NCI-H524 treated with DMSO at 0.1 percent for 48 hours (cell line): ENCODE data around the gene ADGRD1.

ENCODE experiments used
- DNase-seq: peaks from one replicate; lab custom pipeline; 2025; lab: John Stamatoyannopoulos, UW

The ADGRD1 gene

GRCh38 chr12:131135786-131136538, 182.3 kb downstream of the ADGRD1 start:
- DNase-seq: no peak

DNA sequence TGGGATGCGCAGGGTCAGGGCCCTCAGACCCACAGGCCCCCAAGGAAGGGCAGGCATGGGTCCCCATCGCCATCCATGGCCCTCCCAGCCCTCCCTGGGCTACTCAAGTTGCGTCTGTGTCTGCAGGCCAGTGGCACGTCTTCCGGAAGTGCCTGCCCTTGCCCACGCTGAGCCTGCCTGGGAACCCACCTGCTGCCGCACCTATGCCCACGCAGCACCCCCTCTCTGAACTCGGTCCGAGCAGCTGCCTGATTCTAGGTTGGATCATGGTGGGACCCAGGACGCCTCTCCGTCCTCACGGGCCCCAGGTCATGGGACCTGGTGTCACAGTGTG, 182.8 kb downstream of the ADGRD1 start:
- DNase-seq: no peak

DNA sequence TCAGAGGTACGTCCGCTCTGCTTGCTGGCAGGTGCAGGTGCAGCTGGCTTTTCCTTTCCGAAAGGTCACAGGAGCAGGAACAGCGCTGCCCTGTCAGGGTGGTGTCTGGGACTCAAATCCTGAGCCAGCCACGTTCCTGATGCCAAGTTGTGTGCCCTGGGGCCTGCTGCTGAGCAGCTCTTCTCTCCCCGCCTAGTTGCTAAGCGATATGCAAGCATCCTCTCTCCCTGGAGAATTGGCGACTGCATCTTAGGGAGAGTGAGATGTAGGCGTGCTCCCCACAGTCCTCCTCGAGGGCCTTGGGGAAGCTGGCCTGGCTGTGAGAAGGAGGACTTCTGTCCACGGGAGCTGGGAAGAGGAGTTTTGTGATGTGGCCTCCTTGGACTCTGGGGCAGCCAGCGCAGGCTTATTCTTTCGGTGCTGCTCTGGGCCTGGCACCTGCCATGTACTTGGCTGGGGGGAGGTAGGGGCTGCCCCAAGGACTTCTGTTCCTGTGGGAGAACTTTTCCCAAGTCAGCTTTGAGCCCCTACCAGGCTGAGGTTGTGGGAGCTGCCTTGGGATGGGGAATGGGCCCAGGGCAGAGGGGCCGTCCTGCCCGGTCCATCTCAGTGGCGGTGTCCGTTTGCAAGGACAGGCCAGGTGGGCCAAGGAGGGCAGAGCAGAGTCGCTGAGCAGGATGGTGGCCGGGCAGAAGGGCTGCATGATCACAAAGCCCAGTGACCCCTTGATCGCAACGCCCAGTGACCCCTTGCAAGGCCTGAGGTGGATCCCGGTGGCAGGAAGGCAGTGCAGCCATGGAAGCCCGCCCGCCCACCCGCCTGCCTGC, 183.5 kb downstream of the ADGRD1 start:
- no peak for DNase-seq

GRCh38 chr12:131137836-131138637, 184.3 kb downstream of the ADGRD1 start:
- no peak for DNase-seq

DNA sequence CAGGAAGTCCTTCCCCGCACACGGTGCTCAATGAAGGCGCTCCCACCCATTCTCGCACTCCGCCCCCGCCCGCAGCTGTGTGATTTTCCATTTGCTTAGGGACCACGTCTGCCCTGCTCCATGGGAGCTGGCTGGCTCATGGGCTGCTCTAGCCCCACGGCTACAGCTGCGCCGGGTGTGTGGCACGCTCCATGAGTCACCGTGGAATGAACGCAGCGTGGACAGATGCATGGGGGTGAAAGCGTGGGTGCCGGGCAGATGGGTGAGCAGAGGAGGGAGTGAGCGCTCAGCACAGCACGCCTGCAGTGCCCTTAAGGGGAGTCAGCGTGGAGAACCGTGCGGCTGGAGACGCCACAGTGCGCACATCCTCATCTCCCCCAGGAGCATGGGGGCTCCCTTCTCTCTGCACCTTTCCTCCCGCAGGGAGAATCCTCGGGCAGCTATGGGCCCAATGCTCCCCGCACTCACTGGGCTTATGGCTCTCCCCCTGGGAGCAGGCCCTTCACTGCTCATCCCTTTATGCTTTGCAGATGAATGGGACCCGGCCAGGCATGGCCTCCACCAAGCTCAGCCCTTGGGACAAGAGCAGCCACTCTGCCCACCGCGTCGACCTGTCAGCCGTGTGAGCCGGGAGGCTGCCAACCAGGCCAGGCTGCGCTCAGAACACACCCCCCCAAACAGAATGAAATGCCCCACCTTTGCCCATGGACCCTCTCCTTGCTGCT, 185.1 kb downstream of the ADGRD1 start:
- no peak for DNase-seq

DNA sequence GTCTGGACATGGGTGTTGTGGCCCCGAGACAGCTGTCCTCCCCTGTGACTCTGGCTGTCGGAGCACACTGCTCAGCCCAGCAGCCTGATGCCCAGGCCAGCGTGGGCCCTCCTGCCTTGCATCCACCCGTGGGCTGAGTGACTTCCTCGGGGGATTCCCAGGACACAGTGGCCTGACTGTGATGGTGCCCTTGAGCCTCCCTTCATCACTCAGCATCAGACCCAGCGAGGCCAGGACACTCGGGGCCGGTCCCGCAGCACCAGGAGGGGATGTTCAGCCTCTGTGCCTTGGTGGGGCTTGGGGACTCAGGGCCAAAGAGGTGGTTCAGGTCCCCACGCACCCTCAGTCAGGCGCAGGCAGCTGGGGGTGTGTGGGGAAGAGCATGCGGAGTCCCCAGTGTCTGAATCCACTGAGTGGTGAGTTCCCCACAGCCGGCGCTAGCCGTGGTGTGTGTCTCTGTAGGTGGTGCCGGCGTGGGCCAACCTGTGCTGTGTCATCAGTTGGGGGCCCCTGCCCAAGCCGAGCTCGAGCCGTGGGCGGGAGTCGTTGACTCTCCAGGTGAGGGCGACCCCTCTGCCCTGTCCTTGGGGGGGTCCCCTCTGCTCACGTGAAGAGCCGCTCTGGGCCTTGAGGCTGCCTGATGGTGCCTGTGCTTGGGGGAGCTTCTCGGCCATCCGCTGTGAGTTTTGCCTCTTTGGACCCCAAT, 185.8 kb downstream of the ADGRD1 start:
- DNase-seq: no peak

GRCh38 chr12:131140069-131140435, 186.3 kb downstream of the ADGRD1 start:
- DNase-seq: no peak

GRCh38 chr12:131140697-131141096, 187.0 kb downstream of the ADGRD1 start:
- no peak for DNase-seq

GRCh38 chr12:131141514-131141913, 187.8 kb downstream of the ADGRD1 start:
- DNase-seq: no peak

GRCh38 chr12:131142891-131143657, 189.4 kb downstream of the ADGRD1 start:
- no peak for DNase-seq

- no peak for DNase-seq
Measured at GRCh38 chr12:131146173-131146675, 192.5 kb downstream of the ADGRD1 start.

DNA sequence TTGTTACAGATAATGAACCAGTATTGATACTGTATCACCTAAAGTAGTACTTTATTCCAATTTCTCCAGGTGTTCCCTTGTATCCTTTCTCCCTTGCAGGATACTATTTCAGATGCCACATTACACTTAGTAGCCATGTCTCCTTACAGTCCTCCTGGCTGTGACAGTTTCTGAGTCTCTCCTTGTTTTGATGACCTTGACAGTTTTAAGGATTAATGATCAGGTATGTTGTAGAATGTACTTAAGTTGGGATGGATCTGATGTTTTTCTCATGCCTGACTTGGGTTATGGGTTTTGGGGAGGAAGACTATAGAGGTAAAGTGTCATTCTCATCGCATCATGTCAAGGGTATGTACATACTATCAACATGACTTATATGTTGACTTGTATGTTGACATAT, 193.6 kb downstream of the ADGRD1 start:
- no peak for DNase-seq

DNA sequence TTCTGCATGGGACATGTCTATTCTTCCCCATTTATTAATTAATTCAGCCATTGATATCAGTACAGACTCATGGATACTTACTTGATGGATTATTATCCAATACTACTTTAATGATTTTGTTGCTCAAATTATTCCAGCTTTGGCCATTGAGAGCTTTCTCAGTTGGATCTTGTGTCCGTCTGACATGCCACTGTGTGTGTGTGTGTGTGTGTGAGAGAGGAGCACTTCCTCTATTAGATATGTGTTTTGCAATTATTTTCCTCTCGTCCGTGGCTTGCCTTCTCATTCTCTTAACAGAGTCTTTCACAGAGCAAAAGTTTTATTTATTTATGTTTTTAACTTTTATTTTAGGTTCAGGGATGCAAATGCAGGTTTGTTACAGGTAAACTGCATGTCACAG, 194.2 kb downstream of the ADGRD1 start:
- DNase-seq: no peak

GRCh38 chr12:131151558-131152345, 198.0 kb downstream of the ADGRD1 start:
- no peak for DNase-seq

GRCh38 chr12:131152587-131152986, 198.9 kb downstream of the ADGRD1 start:
- no peak for DNase-seq

DNA sequence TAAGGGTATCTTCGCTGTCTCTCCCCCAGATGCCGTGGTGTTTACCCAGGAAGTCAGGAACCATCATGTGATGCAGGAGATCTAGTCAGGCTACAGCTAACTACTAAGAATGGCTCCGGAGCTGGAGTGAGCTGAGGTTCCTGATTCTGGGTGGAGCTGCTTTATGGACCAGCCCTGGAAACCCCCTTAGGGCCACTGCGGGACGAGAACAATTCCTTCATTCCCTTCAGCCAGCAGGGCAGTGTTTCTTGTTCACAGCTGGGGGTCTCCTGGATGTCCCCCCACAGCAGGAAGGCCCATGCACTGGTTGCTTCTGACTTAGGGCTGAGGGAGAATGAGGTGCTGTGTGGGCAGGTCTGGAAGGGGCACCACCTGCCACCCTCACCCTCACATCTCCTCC, 199.3 kb downstream of the ADGRD1 start:
- no peak for DNase-seq

DNA sequence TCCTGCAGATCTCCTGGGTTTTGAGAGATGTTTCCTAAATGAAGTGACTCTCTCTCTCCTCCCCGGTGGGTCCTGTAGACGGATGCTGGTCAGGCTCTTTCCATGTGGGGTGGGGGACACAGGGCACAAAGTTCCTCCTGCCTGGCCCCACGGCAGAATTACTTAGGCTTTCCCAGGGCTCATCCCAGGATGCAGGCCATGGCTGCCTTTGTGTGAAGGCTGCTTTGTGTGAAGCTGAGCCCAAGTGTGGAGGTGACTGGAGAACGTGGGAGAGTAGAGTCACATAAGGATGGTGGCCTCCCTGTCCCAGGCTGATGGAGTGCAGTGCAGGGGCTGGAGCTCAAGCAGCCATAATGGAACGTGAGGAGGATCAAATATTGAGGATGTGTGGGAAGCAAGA, 200.2 kb downstream of the ADGRD1 start:
- no peak for DNase-seq

DNA sequence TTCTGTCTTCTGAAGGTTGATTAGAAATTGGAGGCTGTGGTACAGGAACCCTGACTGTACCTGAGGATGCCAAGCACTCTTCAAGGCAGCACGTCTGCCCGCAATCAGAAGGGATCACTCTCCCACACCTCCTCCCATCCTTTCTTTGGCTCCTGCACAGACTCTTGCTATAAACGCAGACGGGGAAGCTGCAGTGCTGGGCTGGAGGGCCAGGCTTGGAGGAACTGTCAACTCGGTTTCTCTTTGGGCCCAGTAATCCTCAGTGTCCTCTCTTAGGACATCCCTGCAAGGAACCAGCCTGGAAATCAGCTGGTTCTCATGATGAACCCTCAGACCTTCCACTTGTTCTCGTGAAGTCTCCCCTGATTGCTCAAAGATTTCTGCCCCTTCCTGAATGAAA, 201.4 kb downstream of the ADGRD1 start:
- no peak for DNase-seq

DNA sequence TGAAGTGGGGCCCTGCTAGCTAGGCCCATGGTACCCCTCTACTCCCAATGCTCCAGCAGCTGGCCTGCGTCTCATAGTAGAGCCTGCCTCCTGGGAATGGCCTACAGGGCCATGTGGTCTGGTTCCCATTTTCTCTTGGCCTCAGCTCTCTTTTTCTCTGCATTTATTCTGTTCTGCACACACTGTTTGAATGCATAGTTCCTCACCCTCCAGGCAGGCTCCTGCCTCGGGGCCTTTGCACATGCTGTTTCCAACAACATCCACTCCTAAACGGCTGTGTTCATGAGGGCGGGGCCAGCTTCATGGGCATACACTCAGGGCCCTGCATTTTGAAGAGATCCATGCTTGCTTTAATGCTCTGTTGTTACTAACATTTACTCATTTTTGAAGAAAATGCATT, 204.0 kb downstream of the ADGRD1 start:
- no peak for DNase-seq

- DNase-seq: no peak
Measured at GRCh38 chr12:131159660-131160059, 206.0 kb downstream of the ADGRD1 start.
